HCEC 1CT (cell line): ENCODE measurements around the gene ZNF630.
"Not testable (repeated sequence)": the region's sequence is repeated elsewhere in the genome, so short reads cannot be mapped to it uniquely, and the experiment has no call there.

Source experiments
- DNase-seq: peaks from one replicate; pipeline ENCODE4 v3.0.0-alpha.2; 2017

Gene ZNF630

DNA sequence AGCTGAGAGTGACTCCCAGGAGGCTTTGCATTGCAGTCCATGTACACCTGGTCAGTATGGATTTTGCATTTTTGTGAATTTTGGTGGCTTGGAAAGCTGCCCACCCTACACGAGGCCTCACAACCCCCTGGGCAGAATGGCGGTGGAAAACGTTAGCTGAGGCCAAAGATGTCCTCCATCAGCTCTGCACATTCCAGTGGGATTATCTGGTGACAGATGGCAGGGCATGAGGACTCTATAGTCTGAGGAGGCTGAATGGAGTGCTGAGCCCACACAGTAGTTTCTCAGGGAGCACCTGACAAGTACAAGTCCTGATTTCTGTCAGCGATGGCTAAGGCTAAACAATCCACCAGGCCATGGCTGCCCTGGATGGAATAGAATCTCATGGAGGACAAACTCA is 43.9 kb downstream of the ZNF630 start:
- not testable (repeated sequence) for DNase-seq

GRCh38 chrX:48025561-48025960 is 45.9 kb downstream of the ZNF630 start:
- DNase-seq, result peak; percentile 48

- DNase-seq, result no peak
Measured at GRCh38 chrX:48022738-48023137, 48.7 kb downstream of the ZNF630 start.

GRCh38 chrX:48022100-48022499 is 49.3 kb downstream of the ZNF630 start:
- DNase-seq, result no peak

GRCh38 chrX:48021026-48021900 is 50.2 kb downstream of the ZNF630 start:
- peak; percentile 71 for DNase-seq

GRCh38 chrX:48020472-48020871 is 51.0 kb downstream of the ZNF630 start:
- not testable (repeated sequence) for DNase-seq

GRCh38 chrX:48019892-48020291 is 51.5 kb downstream of the ZNF630 start:
- not testable (repeated sequence) for DNase-seq

GRCh38 chrX:48016583-48017310 is 54.7 kb downstream of the ZNF630 start:
- DNase-seq, result not testable (repeated sequence)

- not testable (repeated sequence) for DNase-seq
Measured at GRCh38 chrX:48009445-48009960, 61.9 kb downstream of the ZNF630 start.
